AG04449 (cell line): ENCODE data around the gene SEPTIN12.

ENCODE experiments used
- CTCF ChIA-PET: fragments of 350-600 bp; formaldehyde crosslinking; extraction: SDS; loops from one replicate; lab custom pipeline; 2021; ENCODE audit warnings: antibody characterized with exemption; lab: Yijun Ruan, JAX
- POLR2A ChIA-PET: fragments of 400-600, 350-600 bp; formaldehyde crosslinking; extraction: SDS; loops from one replicate; lab custom pipeline; 2020; ENCODE audit warnings: antibody characterized with exemption, inconsistent platforms; lab: Yijun Ruan, JAX
- DNase-seq: peaks from one replicate; pipeline ENCODE4 v3.0.0-alpha.2; 2010; ENCODE audit warnings: low read depth, low spot score
- H3K4me3 ChIP-seq: 2 replicates; pipeline ENCODE4 v1.5.1; 2011; ENCODE audit warnings: low read depth, mild to moderate bottlenecking, control low read depth, low read length
- CTCF ChIP-seq: IDR thresholded peaks from one replicate; pipeline ENCODE4 v1.5.1; 2011; ENCODE audit warnings: mild to moderate bottlenecking, moderate library complexity, low read length, control low read depth, inconsistent platforms; ENCODE audit not compliant: insufficient read depth; ENCODE audit errors: missing control alignments

Gene SEPTIN12

GRCh38 chr16:4800290-4801041 is 12.3 kb upstream of the SEPTIN12 start:
- no peak for DNase-seq
- ChIA-PET POLR2A (no interaction called here), CTCF (interaction anchor here (1.5 kb wide), 1 partner anchor 156 kb away, joined by 3 read pairs; no protein-coding TSS in a partner anchor)
- H3K4me3 ChIP-seq = no peak overlapping the region
- no peak for TF ChIP-seq CTCF

DNA sequence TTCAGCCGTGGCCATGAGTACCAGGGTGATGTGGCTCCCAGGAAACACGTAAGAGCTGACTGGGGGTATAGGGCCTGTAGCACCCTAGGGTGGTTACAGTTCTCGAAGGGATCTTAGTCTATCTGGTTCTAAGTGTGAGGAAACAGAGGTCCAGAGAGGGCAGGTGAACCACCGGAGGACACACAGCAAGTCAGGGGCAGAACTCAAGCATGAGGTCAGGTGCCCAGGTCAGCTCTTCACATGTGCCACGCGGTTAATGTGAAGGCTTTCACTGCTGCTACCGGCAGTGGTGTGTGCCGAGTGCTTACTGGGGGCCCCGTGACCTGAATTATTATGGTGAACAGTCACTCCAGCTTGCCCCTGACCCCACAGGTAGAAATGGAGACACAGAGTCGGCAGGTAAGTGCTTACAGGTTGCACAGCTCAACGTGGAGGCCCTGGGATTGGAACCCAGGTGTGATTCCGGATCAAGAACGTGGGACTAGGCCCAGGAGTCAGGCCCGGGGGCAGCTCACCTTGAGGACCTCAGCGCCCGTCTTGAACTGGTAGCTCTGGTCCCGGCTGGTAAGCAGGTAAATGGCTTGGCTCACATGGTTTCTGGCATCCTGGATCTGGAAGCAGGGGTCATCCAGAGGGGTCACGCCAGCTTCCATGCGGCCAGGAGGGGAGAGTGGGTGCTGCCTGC is 11.2 kb upstream of the SEPTIN12 start:
- POLR2A ChIA-PET = no interaction called here
- DNase-seq = no peak
- H3K4me3 ChIP-seq = no peak overlapping the region
- CTCF ChIA-PET = interaction anchor here (1.5 kb wide), 1 partner anchor 157 kb away, joined by 3 read pairs; no protein-coding TSS in a partner anchor
- TF ChIP-seq CTCF = no peak

DNA sequence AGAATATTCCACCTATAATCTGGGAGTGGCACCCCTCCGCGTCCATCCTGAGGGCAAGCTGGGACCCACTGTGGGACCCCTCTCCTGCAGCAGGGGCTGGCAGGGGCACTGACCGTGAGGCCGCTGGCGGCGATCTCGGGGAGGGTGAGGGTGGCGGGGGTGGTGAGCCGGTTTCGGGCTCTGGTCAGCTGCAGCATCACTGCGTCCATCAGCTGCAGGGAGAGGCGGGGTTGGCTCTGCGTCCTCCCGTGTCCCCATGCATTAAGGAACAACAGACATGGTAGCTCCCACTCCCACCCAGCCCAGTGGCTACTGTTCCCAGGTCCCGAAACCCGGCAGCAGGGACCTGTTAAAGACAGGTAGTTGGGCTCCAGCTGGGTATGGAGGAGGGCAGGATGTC is 10.3 kb upstream of the SEPTIN12 start:
- no peak overlapping the region for H3K4me3 ChIP-seq
- ChIA-PET POLR2A (no interaction called here), CTCF (no interaction called here)
- no peak for TF ChIP-seq CTCF
- DNase-seq = no peak

DNA sequence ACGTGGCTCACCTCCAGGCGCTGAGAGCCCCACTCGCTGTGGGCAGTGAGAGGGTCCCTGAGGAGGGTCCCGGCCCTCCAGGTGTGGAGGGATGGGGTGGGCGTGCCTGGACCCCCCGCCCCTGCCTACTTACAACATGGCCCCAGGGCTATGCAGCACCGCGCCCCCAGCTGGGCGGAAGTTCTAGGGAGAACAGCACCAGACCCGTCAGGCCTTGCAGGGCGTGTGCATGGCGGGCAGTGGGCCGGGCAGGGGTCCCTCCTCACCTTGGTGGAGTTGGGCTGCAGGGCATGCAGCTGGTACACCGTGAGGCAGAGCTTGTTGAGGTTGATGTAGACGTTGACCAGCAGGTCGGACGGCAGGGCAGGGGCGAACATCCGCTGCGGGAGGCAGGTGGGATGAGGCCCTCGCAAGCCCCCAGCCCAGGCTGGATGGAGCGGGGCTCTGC is 9.7 kb upstream of the SEPTIN12 start:
- POLR2A ChIA-PET = no interaction called here
- DNase-seq = no peak
- CTCF ChIA-PET = no interaction called here
- H3K4me3 ChIP-seq = no peak overlapping the region
- TF ChIP-seq CTCF = no peak

- H3K4me3 ChIP-seq = no peak overlapping the region
- TF ChIP-seq CTCF = no peak
- CTCF ChIA-PET = no interaction called here
- POLR2A ChIA-PET = no interaction called here
- DNase-seq = no peak
Measured at GRCh38 chr16:4796982-4797804, 9.0 kb upstream of the SEPTIN12 start.
